Hepatocyte (in vitro differentiated cells): ENCODE data around the gene PREX1. TPM values are rescaled to one million over a fixed set of nuclear protein-coding genes. Genes with fewer than 3 reads are reported as not detected.

Experiments
- DNase-seq: peaks from one replicate; pipeline ENCODE4 v3.0.0-alpha.2; 2016; ENCODE audit warnings: low spot score
- H2AFZ ChIP-seq: fragments of 200-600 bp; sonication (generic); 2 replicates; pipeline ENCODE4 v1.6.0; 2016; ENCODE audit warnings: antibody characterized with exemption, mild to moderate bottlenecking
- H3K27ac ChIP-seq: fragments of 200-600 bp; sonication (generic); 2 replicates; pipeline ENCODE4 v1.5.1; 2016; ENCODE audit warnings: mild to moderate bottlenecking
- H3K27me3 ChIP-seq: fragments of 200-600 bp; sonication (generic); 2 replicates; pipeline ENCODE4 v1.6.1; 2016
- H3K36me3 ChIP-seq: fragments of 200-600 bp; sonication (generic); replicated peaks from 2 replicates; pipeline ENCODE4 v1.5.1; 2016; ENCODE audit warnings: low read depth; ENCODE audit not compliant: insufficient read depth
- H3K4me1 ChIP-seq: fragments of 200-600 bp; sonication (generic); 2 replicates; pipeline ENCODE4 v1.5.1; 2016; ENCODE audit warnings: mild to moderate bottlenecking, moderate library complexity; ENCODE audit not compliant: insufficient read depth
- H3K4me2 ChIP-seq: fragments of 200-600 bp; sonication (generic); 2 replicates; pipeline ENCODE4 v1.6.0; 2016
- H3K4me3 ChIP-seq: fragments of 200-600 bp; sonication (generic); 2 replicates; pipeline ENCODE4 v1.5.1; 2016; ENCODE audit warnings: mild to moderate bottlenecking
- H3K79me2 ChIP-seq: fragments of 200-600 bp; sonication (generic); 2 replicates; pipeline ENCODE4 v1.6.0; 2017; ENCODE audit warnings: mild to moderate bottlenecking
- H3K9me2 ChIP-seq: fragments of 200-600 bp; sonication (generic); replicated peaks from 2 replicates; pipeline ENCODE4 v1.6.0; 2017; ENCODE audit warnings: mild to moderate bottlenecking; ENCODE audit not compliant: insufficient read depth
- H3K9me3 ChIP-seq: fragments of 200-600 bp; sonication (generic); 2 replicates; pipeline ENCODE4 v1.5.1; 2016; ENCODE audit warnings: low read depth, mild to moderate bottlenecking
- H4K20me1 ChIP-seq: fragments of 200-600 bp; sonication (generic); 2 replicates; pipeline ENCODE4 v1.6.0; 2016; ENCODE audit warnings: mild to moderate bottlenecking; ENCODE audit not compliant: insufficient read depth, poor library complexity, severe bottlenecking
- CTCF ChIP-seq: fragments of 200-600 bp; sonication (generic); IDR thresholded peaks from 2 replicates; pipeline ENCODE4 v1.5.1; 2016; ENCODE audit warnings: antibody characterized with exemption, mild to moderate bottlenecking; ENCODE audit not compliant: poor library complexity
- EZH2 ChIP-seq: fragments of 200-600 bp; sonication (generic); IDR thresholded peaks from 2 replicates; pipeline ENCODE4 v1.6.1; 2016; ENCODE audit warnings: antibody characterized with exemption, mild to moderate bottlenecking, borderline replicate concordance
- EZH2phosphoT487 ChIP-seq: fragments of 200-600 bp; sonication (generic); IDR thresholded peaks from one replicate; pipeline ENCODE4 v1.6.1; 2018; ENCODE audit warnings: antibody characterized with exemption, mild to moderate bottlenecking, low read depth, moderate library complexity; ENCODE audit not compliant: unreplicated experiment, severe bottlenecking
- WGBS: methylation state at CpG from one replicate; pipeline ENCODE4 v1.1.6; 2016; ENCODE audit warnings: low lambda C conversion rate; ENCODE audit errors: missing lambda C conversion rate; 5-methylcytosine and 5-hydroxymethylcytosine counted together
- polyA plus RNA-seq: library from polyadenylated mRNA; unstranded; fragments of >200 nt; fragmentation: Nextera tagmentation; extraction: Ambion mirVana; gene quantifications from 2 replicates; pipeline ENCODE4 v1.2.1, GENCODE V29; 2016
- total RNA-seq: library from RNA; depleted of rRNA; stranded (reverse); fragments of >200 nt; gene quantifications from 2 replicates; pipeline ENCODE4 v1.2.3, GENCODE V29; 2014

PREX1 gene
- total and polyA plus RNA-seq, 2 experiments from 2014 or later: 1.8 to 2.9 TPM

DNA sequence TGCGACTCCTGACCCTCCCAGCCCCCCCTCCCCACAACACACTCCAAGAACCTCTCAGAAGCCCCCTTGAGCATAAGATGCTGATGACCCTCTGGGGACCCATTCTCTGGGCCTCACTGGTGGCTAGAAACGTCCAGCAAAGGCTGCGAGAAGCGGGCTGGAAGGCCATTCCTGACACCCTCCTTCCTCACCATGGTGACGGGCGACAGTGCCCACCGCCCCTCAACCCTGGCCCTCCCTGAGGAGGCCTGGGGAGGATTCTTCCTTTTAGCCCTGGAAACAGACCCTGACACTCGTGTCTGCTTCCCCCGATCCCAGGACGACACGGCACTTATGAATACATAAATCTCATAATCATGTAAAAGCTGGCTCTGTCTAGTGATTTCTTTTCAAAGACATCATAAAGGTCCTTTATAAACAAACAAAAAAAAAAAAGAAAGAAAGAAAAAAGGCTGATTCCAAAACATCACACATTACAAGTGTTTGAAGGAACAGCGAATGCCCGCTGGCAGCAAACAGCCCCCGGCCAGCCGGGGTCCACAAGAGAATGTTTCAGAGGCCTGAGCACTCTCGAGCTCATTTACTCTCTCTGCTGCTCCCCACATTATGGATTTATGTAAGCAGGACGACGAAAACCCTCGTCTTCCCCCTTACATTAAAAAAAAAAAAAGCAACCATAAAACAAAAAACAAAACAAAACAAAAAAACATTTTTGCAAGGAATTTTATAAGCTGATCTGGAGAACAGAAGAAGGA, 40.7 kb downstream of the PREX1 start:
- WGBS: 65% methylated on average over 18 of the region's 19 CpGs
- H3K4me1 ChIP-seq: no peaks in the 10 kb centered on the region
- H4K20me1 ChIP-seq: no peaks in the 10 kb centered on the region
- no peaks in the 10 kb centered on the region for H3K36me3 ChIP-seq
- no peaks in the 10 kb centered on the region for H3K79me2 ChIP-seq
- DNase-seq: no peak
- no peak for TF ChIP-seq EZH2phosphoT487
- no peak for TF ChIP-seq CTCF
- TF ChIP-seq EZH2: no peak
- no peak overlapping the region for H3K4me3 ChIP-seq
- H3K27ac ChIP-seq: no peak overlapping the region
- no peaks in the 10 kb centered on the region for H3K9me3 ChIP-seq
- H3K27me3 ChIP-seq: no peaks in the 10 kb centered on the region
- no peaks in the 10 kb centered on the region for H3K9me2 ChIP-seq
- H2AFZ ChIP-seq: no peak overlapping the region
- H3K4me2 ChIP-seq: no peak overlapping the region

DNA sequence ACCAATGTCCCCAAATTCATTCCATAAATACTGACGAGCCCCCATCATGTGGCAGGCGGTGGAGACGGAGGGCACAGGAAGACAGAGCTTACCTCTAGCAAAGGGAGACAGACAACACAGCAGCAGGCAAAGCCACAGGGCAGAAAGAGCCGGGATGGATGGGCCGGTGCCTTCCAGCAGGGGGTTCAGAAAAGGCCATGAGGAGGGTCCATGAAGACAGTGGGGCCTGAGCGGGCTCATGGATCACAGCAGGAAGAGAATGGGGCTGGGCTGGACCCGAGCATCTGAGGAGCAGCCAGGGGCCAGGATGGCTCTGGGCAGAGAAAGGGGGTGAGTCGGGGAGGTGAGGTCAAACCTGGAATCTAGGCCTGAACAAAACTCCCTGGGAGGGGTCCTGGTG, 42.0 kb downstream of the PREX1 start:
- Histone ChIP-seq H4K20me1 (no peaks in the 10 kb centered on the region), H3K9me3 (no peaks in the 10 kb centered on the region), H3K4me2 (no peak overlapping the region), H3K4me1 (no peaks in the 10 kb centered on the region), H3K27me3 (no peaks in the 10 kb centered on the region), H3K27ac (no peak overlapping the region), H3K79me2 (no peaks in the 10 kb centered on the region), H2AFZ (no peak overlapping the region), H3K9me2 (no peaks in the 10 kb centered on the region), H3K36me3 (no peaks in the 10 kb centered on the region), H3K4me3 (no peak overlapping the region)
- TF ChIP-seq EZH2phosphoT487 (no peak), CTCF (no peak), EZH2 (no peak)
- no peak for DNase-seq
- WGBS: 91% methylated on average over 8 of the region's 8 CpGs

- H3K9me2 ChIP-seq: no peaks in the 10 kb centered on the region
- no peaks in the 10 kb centered on the region for H4K20me1 ChIP-seq
- no peak overlapping the region for H3K4me2 ChIP-seq
- H3K4me3 ChIP-seq: no peak overlapping the region
- no peak overlapping the region for H3K27ac ChIP-seq
- no peak overlapping the region for H2AFZ ChIP-seq
- no peak for TF ChIP-seq CTCF
- no peak for TF ChIP-seq EZH2
- TF ChIP-seq EZH2phosphoT487: no peak
- H3K36me3 ChIP-seq: no peaks in the 10 kb centered on the region
- no peaks in the 10 kb centered on the region for H3K79me2 ChIP-seq
- WGBS: 97% methylated on average over 6 of the region's 6 CpGs
- H3K9me3 ChIP-seq: no peaks in the 10 kb centered on the region
- no peaks in the 10 kb centered on the region for H3K27me3 ChIP-seq
- no peaks in the 10 kb centered on the region for H3K4me1 ChIP-seq
- DNase-seq: no peak
Measured at GRCh38 chr20:48785256-48785655, 42.5 kb downstream of the PREX1 start.

DNA sequence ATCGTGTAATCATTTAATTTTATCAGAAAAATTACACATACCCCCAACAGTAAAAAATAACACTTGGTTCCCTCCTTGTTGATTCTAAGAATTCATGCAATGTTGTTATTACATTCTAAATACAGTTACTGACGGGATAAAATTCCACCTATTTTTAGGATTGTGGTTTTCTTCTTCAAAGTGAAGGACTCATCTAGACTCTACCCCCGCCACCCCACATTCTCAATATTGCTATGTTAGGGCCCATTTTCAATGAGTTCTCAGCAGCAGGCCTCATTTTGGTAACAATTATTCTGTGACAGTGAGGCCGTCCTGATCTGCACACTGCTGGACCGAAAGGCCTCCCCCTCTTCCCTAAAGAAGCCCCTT, 43.5 kb downstream of the PREX1 start:
- 89% methylated on average over 5 of the region's 5 CpGs for WGBS
- Histone ChIP-seq H3K36me3 (no peaks in the 10 kb centered on the region), H4K20me1 (no peaks in the 10 kb centered on the region), H3K4me1 (no peaks in the 10 kb centered on the region), H3K9me2 (no peaks in the 10 kb centered on the region), H3K27me3 (no peaks in the 10 kb centered on the region), H3K9me3 (peaks cover 4% of the 10 kb centered on the region), H3K27ac (no peak overlapping the region), H2AFZ (no peak overlapping the region), H3K4me3 (no peak overlapping the region), H3K4me2 (no peak overlapping the region), H3K79me2 (no peaks in the 10 kb centered on the region)
- DNase-seq: no peak
- TF ChIP-seq CTCF (no peak), EZH2 (no peak), EZH2phosphoT487 (no peak)
